ENCODE measurements around the gene TAGLN. TPM values are rescaled to one million over a fixed set of nuclear protein-coding genes. Genes with fewer than 3 reads are reported as not detected.
"Not testable (repeated sequence)": the region's sequence is repeated elsewhere in the genome, so short reads cannot be mapped to it uniquely, and the experiment has no call there.

Gene TAGLN
- total RNA-seq, 2 donors from 2014 or later, result 124 to 372 TPM

- H3K4me1 ChIP-seq, result peaks cover 67% of the 10 kb centered on the region
- ATAC-seq (no peak), DNase-seq (no peak)
- H3K27me3 ChIP-seq, result no peaks in the 10 kb centered on the region
- WGBS, 2 donors, result 13 to 18% methylated on average over 4 of the region's 4 CpGs
- H3K4me3 ChIP-seq, result peak overlapping the region in 1 of 2 donors; percentile 80
- peaks cover 0 to 3% of the 10 kb centered on the region in 2 donors for H3K36me3 ChIP-seq (replicated peaks in 1 of 2; ENCODE audit: insufficient read depth in 1 of 2, low read depth in 2 of 2)
- peak overlapping the region; percentile 94 to 96 (median 95) for H3K27ac ChIP-seq
- no peaks in the 10 kb centered on the region for H3K9me3 ChIP-seq
- TF ChIP-seq CTCF (IDR thresholded peaks at IDR 0.05) (no peak), POLR2A (IDR thresholded peaks at IDR 0.05) (no peak)
- intact Hi-C loops (cut with DNase I), result no loop called here
These were observed 19.1 kb upstream of the TAGLN start for GRCh38 chr11:117180020-117180419.

GRCh38 chr11:117180661-117181585 lies 18.2 kb upstream of the TAGLN start:
- H3K4me3 ChIP-seq, result no peak overlapping the region
- ATAC-seq, result peak; percentile 51
- no peaks in the 10 kb centered on the region for H3K9me3 ChIP-seq
- H3K27ac ChIP-seq, result peak overlapping the region; percentile 17 to 96 (median 70)
- intact Hi-C loops (cut with DNase I), result no loop called here
- TF ChIP-seq POLR2A (IDR thresholded peaks at IDR 0.05) (peak in 1 of 3 donors; percentile 14), CTCF (IDR thresholded peaks at IDR 0.05) (peak; percentile 59 to 99 (median 93))
- peaks cover 75% of the 10 kb centered on the region for H3K4me1 ChIP-seq
- 32 to 56% methylated on average over 7 to 22 of the region's 22 CpGs for WGBS, 2 donors
- no peaks in the 10 kb centered on the region for H3K27me3 ChIP-seq
- peak; percentile 86 to 92 (median 90) for DNase-seq
- peaks cover 0 to 3% of the 10 kb centered on the region in 2 donors for H3K36me3 ChIP-seq (replicated peaks in 1 of 2; ENCODE audit: insufficient read depth in 1 of 2, low read depth in 2 of 2)

- Histone ChIP-seq H3K4me3 (no peak overlapping the region), H3K27ac (peak overlapping the region in 3 of 4 donors; percentile 45 to 96 (median 61)), H3K9me3 (no peaks in the 10 kb centered on the region), H3K4me1 (peaks cover 82% of the 10 kb centered on the region), H3K27me3 (no peaks in the 10 kb centered on the region), H3K36me3 (replicated peaks in 1 of 2; ENCODE audit: insufficient read depth in 1 of 2, low read depth in 2 of 2) (peaks cover 0 to 3% of the 10 kb centered on the region in 2 donors)
- 55 to 80% methylated on average over 15 to 22 of the region's 22 CpGs for WGBS, 2 donors
- no peak for TF ChIP-seq CTCF (IDR thresholded peaks at IDR 0.05)
- no peak for TF ChIP-seq POLR2A (IDR thresholded peaks at IDR 0.05)
- intact Hi-C loops (cut with DNase I), result no loop called here
- ATAC-seq, result no peak
- peak in 2 of 4 donors; percentile 3 to 14 for DNase-seq
These were observed 17.3 kb upstream of the TAGLN start for GRCh38 chr11:117181586-117182550.

- no peaks in the 10 kb centered on the region for H3K9me3 ChIP-seq
- H3K36me3 ChIP-seq (replicated peaks in 1 of 2; ENCODE audit: insufficient read depth in 1 of 2, low read depth in 2 of 2), result peaks cover 0 to 3% of the 10 kb centered on the region in 2 donors
- WGBS, 2 donors, result 76 to 82% methylated on average over 10 of the region's 10 CpGs
- H3K4me3 ChIP-seq, result no peak overlapping the region
- no peaks in the 10 kb centered on the region for H3K27me3 ChIP-seq
- peaks cover 86% of the 10 kb centered on the region for H3K4me1 ChIP-seq
- peak overlapping the region in 2 of 4 donors; percentile 9 to 61 for H3K27ac ChIP-seq
- intact Hi-C loops (cut with DNase I), result no loop called here
- no peak for ATAC-seq
- DNase-seq, result no peak
- TF ChIP-seq CTCF (IDR thresholded peaks at IDR 0.05) (no peak), POLR2A (IDR thresholded peaks at IDR 0.05) (no peak)
These were observed 16.6 kb upstream of the TAGLN start for GRCh38 chr11:117182551-117182935.

GRCh38 chr11:117183178-117183577 lies 16.0 kb upstream of the TAGLN start:
- DNase-seq, result peak in 1 of 4 donors; percentile 11
- H3K36me3 ChIP-seq (replicated peaks in 1 of 2; ENCODE audit: insufficient read depth in 1 of 2, low read depth in 2 of 2); intact Hi-C loops (cut with DNase I); ATAC-seq; H3K27me3 ChIP-seq; H3K4me3 ChIP-seq; H3K9me3 ChIP-seq: not testable (repeated sequence)
- H3K4me1 ChIP-seq, result peaks cover 86% of the 10 kb centered on the region
- 84 to 88% methylated on average over 13 of the region's 13 CpGs for WGBS, 2 donors
- peak overlapping the region in 1 of 4 donors; percentile 81 for H3K27ac ChIP-seq
